Tibial nerve (tissue), 4 donors: Measurements from ENCODE around the gene CDH13. TPM values are rescaled to one million over a fixed set of nuclear protein-coding genes. Genes with fewer than 3 reads are reported as not detected.

Source experiments
- DNase-seq, 2 donors: peaks; one replicate each; pipeline ENCODE4 v3.0.0-alpha.2; 2019; ENCODE audit warnings: low spot score in 2 of 2
- H3K27ac ChIP-seq, 4 donors: fragments of 200-600 bp; sonication (generic) in 3 of 4; one replicate each; pipeline ENCODE4 v1.5.1; 2017 to 2019; ENCODE audit warnings: mild to moderate bottlenecking in 1 of 4
- H3K27me3 ChIP-seq, 2 donors: fragments of 200-600 bp; sonication (generic) in 1 of 2; one replicate each; pipeline versions ENCODE4 v1.5.1 to v1.6.0; 2017 to 2019
- H3K36me3 ChIP-seq, 3 donors: fragments of 200-600 bp; sonication (generic); one replicate each; pipeline ENCODE4 v1.5.1; 2018 to 2019
- H3K4me1 ChIP-seq, 4 donors: fragments of 200-600 bp; sonication (generic) in 3 of 4; one replicate each; pipeline ENCODE4 v1.5.1; 2017 to 2019
- H3K4me3 ChIP-seq, 4 donors: fragments of 200-600 bp; sonication (generic) in 3 of 4; one replicate each; pipeline ENCODE4 v1.5.1; 2017 to 2019; ENCODE audit warnings: mild to moderate bottlenecking in 1 of 4, moderate library complexity in 1 of 4
- H3K9me3 ChIP-seq, 4 donors: fragments of 200-600 bp; sonication (generic) in 3 of 4; one replicate each; pipeline ENCODE4 v1.5.1; 2017 to 2019
- EP300 ChIP-seq, 2 donors: sonication (generic); formaldehyde crosslinking; IDR thresholded peaks; one replicate each; pipeline ENCODE4 v1.6.1; 2017; ENCODE audit warnings: antibody characterized with exemption in 2 of 2, mild to moderate bottlenecking in 1 of 2
- POLR2A ChIP-seq, 2 donors: fragments of 450-650 bp; IDR thresholded peaks; one replicate each; pipeline ENCODE4 v1.6.1; 2017; ENCODE audit warnings: antibody characterized with exemption in 2 of 2, mild to moderate bottlenecking in 2 of 2, moderate library complexity in 2 of 2
- WGBS, 2 donors: methylation state at CpG; one replicate each; pipeline ENCODE4 v1.1.5; 2018; 5-methylcytosine and 5-hydroxymethylcytosine counted together
- total RNA-seq, 4 donors: library from RNA; depleted of rRNA; stranded (reverse); fragments of >200 nt; gene quantifications; one replicate each; pipeline ENCODE4 v1.1.0, GENCODE V29; 2016
- TF ChIP-seq, protein P1 (sequence below), 5 experiments: fragments of 200-600 bp in 3 of 5; fragments of 450-650 bp in 2 of 5; sonication (generic) in 3 of 5; IDR thresholded peaks; one replicate each; pipeline ENCODE4 v1.5.1; 2016 to 2019; ENCODE audit warnings: antibody characterized with exemption in 5 of 5, mild to moderate bottlenecking in 3 of 5, moderate library complexity in 2 of 5

The CDH13 gene
- total RNA-seq, 4 donors from 2014 or later = 4.1 to 14.4 (median 5.8) TPM

DNA sequence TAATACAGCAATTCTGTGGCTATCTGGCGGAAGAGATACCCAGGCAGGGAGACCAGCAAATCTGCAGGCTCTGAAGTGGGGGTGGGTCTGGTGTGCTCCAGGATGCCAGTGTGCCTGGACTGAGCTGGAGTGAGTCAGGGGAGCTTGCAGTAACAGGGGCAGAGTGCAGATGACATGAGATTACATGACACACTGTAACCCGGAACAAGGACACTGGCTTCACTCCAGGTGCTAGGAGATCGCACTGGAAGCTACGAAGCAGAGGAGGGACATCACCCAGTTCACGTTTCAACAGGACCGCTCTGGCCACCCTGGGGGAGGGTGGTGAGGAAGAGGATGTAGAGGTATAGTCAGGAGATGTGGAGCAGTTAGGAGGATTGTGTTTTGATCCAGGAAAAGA, 475.6 kb downstream of the CDH13 start:
- H3K36me3 ChIP-seq = no peaks in the 10 kb centered on the region
- no peak for TF ChIP-seq POLR2A (IDR thresholded peaks at IDR 0.05)
- TF ChIP-seq, protein P1, sequence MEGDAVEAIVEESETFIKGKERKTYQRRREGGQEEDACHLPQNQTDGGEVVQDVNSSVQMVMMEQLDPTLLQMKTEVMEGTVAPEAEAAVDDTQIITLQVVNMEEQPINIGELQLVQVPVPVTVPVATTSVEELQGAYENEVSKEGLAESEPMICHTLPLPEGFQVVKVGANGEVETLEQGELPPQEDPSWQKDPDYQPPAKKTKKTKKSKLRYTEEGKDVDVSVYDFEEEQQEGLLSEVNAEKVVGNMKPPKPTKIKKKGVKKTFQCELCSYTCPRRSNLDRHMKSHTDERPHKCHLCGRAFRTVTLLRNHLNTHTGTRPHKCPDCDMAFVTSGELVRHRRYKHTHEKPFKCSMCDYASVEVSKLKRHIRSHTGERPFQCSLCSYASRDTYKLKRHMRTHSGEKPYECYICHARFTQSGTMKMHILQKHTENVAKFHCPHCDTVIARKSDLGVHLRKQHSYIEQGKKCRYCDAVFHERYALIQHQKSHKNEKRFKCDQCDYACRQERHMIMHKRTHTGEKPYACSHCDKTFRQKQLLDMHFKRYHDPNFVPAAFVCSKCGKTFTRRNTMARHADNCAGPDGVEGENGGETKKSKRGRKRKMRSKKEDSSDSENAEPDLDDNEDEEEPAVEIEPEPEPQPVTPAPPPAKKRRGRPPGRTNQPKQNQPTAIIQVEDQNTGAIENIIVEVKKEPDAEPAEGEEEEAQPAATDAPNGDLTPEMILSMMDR (IDR thresholded peaks at IDR 0.05) = no peak
- TF ChIP-seq EP300 (IDR thresholded peaks at IDR 0.05) = no peak
- no peaks in the 10 kb centered on the region for H3K27me3 ChIP-seq
- WGBS, 2 donors = 79 to 84% methylated on average over 6 of the region's 6 CpGs
- H3K4me1 ChIP-seq = no peaks in the 10 kb centered on the region
- DNase-seq = no peak
- H3K27ac ChIP-seq = no peak overlapping the region
- H3K4me3 ChIP-seq = no peak overlapping the region
- H3K9me3 ChIP-seq = peaks cover 0 to 26% (median 6%) of the 10 kb centered on the region in 4 donors

DNA sequence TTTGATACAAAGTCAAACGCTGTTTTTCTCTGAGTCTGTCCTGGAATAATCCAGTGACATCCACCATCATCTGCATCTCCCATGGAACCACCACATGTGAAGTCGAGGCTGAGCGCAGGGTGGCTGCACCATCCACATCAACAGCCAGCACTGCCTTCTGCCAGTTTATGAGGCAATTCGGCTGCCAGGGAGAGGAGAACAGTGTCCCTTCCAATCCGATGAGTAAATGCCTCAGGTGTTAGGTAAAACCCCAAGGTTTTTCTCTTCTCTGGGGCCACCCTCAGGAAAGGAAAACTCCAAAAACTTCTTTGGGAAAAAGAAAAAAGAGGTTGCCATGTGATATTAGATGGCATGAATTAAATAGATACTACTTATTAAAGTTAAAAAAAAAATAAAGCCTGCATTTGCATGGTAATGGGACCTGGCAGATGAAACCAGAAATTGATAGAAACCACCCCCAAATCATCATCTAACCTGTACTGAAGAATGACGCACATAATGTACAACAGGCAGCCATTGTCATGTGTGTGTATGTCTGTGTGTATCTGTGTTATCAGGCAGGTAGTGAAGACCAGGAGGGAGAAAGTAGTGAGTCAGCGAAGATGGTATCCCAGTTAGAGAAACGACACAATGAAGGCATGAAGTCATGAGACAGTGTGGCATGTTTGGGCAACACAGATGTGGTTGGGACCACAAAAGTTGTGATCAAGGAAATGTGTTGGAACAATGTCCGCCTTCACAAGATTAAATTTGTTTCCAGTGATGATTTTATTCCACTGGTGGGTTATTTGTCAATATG, 478.7 kb downstream of the CDH13 start:
- Histone ChIP-seq H3K9me3 (peaks cover 0 to 6% (median 0%) of the 10 kb centered on the region in 4 donors), H3K4me1 (no peaks in the 10 kb centered on the region), H3K36me3 (no peaks in the 10 kb centered on the region), H3K27me3 (no peaks in the 10 kb centered on the region), H3K4me3 (no peak overlapping the region), H3K27ac (no peak overlapping the region)
- DNase-seq = no peak
- WGBS, 2 donors = 86 to 91% methylated on average over 9 of the region's 9 CpGs
- TF ChIP-seq, protein P1 (IDR thresholded peaks at IDR 0.05) = no peak
- TF ChIP-seq EP300 (IDR thresholded peaks at IDR 0.05) (no peak), POLR2A (IDR thresholded peaks at IDR 0.05) (no peak)

- Histone ChIP-seq H3K4me1 (peaks cover 0 to 7% (median 0%) of the 10 kb centered on the region in 4 donors), H3K27ac (no peak overlapping the region), H3K27me3 (no peaks in the 10 kb centered on the region), H3K9me3 (no peaks in the 10 kb centered on the region), H3K4me3 (no peak overlapping the region), H3K36me3 (no peaks in the 10 kb centered on the region)
- no peak for DNase-seq
- 64 to 65% methylated on average over 10 of the region's 10 CpGs for WGBS, 2 donors
- TF ChIP-seq POLR2A (IDR thresholded peaks at IDR 0.05) (no peak), EP300 (IDR thresholded peaks at IDR 0.05) (no peak)
- TF ChIP-seq, protein P1 (IDR thresholded peaks at IDR 0.05) = no peak
Observed at GRCh38 chr16:83109490-83110125, 482.8 kb downstream of the CDH13 start.

DNA sequence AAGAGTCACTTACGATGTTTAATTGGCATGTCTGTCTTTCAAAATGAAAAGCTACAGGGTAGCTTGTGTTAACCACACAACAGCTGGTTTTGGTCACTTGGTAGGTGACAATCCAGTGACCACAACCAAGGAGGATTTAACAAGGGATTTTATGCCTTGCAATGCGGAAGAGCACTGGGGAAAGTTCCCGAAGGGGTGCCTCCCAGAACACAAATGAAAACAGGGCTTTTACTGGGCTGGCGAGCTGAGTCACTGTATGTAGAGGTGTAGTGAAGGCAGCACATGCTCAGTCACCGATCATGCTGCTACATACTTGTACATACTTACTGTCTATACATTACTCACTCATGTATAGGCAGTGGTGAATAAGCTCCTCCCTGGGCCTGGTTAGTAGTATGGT, 483.5 kb downstream of the CDH13 start:
- Histone ChIP-seq H3K36me3 (no peaks in the 10 kb centered on the region), H3K4me1 (peaks cover 0 to 7% (median 0%) of the 10 kb centered on the region in 4 donors), H3K4me3 (no peak overlapping the region), H3K9me3 (no peaks in the 10 kb centered on the region), H3K27me3 (no peaks in the 10 kb centered on the region), H3K27ac (no peak overlapping the region)
- no peak for DNase-seq
- TF ChIP-seq, protein P1 (IDR thresholded peaks at IDR 0.05) = no peak
- no peak for TF ChIP-seq EP300 (IDR thresholded peaks at IDR 0.05)
- TF ChIP-seq POLR2A (IDR thresholded peaks at IDR 0.05) = no peak
- 80 to 85% methylated on average over 5 of the region's 5 CpGs for WGBS, 2 donors

DNA sequence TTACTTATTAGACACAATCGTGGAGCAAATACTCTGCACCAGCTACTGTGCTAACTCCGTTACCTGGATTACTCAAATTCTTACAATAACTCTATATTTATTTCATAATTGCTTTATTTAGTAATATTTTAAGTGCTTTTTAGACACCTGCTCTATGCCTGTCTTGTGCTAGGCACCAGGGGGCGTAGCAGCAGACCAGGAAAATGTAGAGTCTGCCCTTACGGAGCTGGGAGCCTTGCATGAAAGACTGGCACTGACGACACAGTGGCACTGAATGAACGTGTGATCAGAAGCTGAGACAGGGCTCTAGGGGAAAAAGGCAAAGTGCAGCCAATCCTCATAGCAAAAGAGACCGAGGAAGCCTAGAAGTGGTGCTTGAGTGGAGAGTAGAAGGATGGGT, 486.5 kb downstream of the CDH13 start:
- no peaks in the 10 kb centered on the region for H3K36me3 ChIP-seq
- H3K27ac ChIP-seq = no peak overlapping the region
- TF ChIP-seq POLR2A (IDR thresholded peaks at IDR 0.05) (no peak), EP300 (IDR thresholded peaks at IDR 0.05) (no peak)
- TF ChIP-seq, protein P1 (IDR thresholded peaks at IDR 0.05) = peak in 4 of 5 experiments; percentile 17 to 36 (median 28)
- no peak for DNase-seq
- H3K27me3 ChIP-seq = no peaks in the 10 kb centered on the region
- no peaks in the 10 kb centered on the region for H3K9me3 ChIP-seq
- WGBS, 2 donors = 28 to 31% methylated on average over 7 of the region's 7 CpGs
- H3K4me3 ChIP-seq = no peak overlapping the region
- peaks cover 0 to 7% (median 0%) of the 10 kb centered on the region in 4 donors for H3K4me1 ChIP-seq
